8988T (cell line): ENCODE results near the gene VGLL4.

Source experiments
- DNase-seq: peaks from one replicate; pipeline ENCODE4 v3.0.0; 2011

The VGLL4 gene

GRCh38 chr3:11546657-11547302, 96.9 kb downstream of the VGLL4 start:
- DNase-seq: no peak

GRCh38 chr3:11545186-11545851, 98.4 kb downstream of the VGLL4 start:
- DNase-seq: no peak

GRCh38 chr3:11544412-11545181, 99.1 kb downstream of the VGLL4 start:
- no peak for DNase-seq

- no peak for DNase-seq
Observed at GRCh38 chr3:11543948-11544387, 99.7 kb downstream of the VGLL4 start.

GRCh38 chr3:11543141-11543947, 100.4 kb downstream of the VGLL4 start:
- no peak for DNase-seq

- no peak for DNase-seq
Observed at GRCh38 chr3:11542551-11542950, 101.2 kb downstream of the VGLL4 start.

GRCh38 chr3:11541321-11542303, 102.1 kb downstream of the VGLL4 start:
- no peak for DNase-seq

GRCh38 chr3:11539677-11540076, 104.0 kb downstream of the VGLL4 start:
- DNase-seq: no peak

- DNase-seq: no peak
Observed at GRCh38 chr3:11539218-11539617, 104.5 kb downstream of the VGLL4 start.

GRCh38 chr3:11538581-11538980, 105.1 kb downstream of the VGLL4 start:
- no peak for DNase-seq

- no peak for DNase-seq
Observed at GRCh38 chr3:11536936-11537612, 106.6 kb downstream of the VGLL4 start.

GRCh38 chr3:11536132-11536935, 107.4 kb downstream of the VGLL4 start:
- DNase-seq: no peak

- DNase-seq: no peak
Observed at GRCh38 chr3:11535243-11535960, 108.3 kb downstream of the VGLL4 start.

- no peak for DNase-seq
Observed at GRCh38 chr3:11534793-11535101, 109.0 kb downstream of the VGLL4 start.

GRCh38 chr3:11534011-11534792, 109.5 kb downstream of the VGLL4 start:
- no peak for DNase-seq

GRCh38 chr3:11532931-11533391, 110.8 kb downstream of the VGLL4 start:
- no peak for DNase-seq

- no peak for DNase-seq
Observed at GRCh38 chr3:11530153-11530721, 113.5 kb downstream of the VGLL4 start.

GRCh38 chr3:11529281-11529680, 114.4 kb downstream of the VGLL4 start:
- no peak for DNase-seq
